GM12891 (cell line): ENCODE measurements around the gene LCN15.

ENCODE experiments used
- PAX5 ChIP-seq: IDR thresholded peaks from 2 replicates; pipeline ENCODE4 v1.6.1; 2011; ENCODE audit warnings: low read length, moderate library complexity, mild to moderate bottlenecking; ENCODE audit not compliant: insufficient read depth, severe bottlenecking
- POLR2A ChIP-seq: IDR thresholded peaks from 2 replicates; pipeline ENCODE4 v1.6.1; 2011; ENCODE audit warnings: low read depth, low read length, control low read depth
- POLR2AphosphoS5 ChIP-seq: IDR thresholded peaks from 2 replicates; pipeline ENCODE4 v1.6.1; 2011; ENCODE audit warnings: low read depth, low read length, control low read depth
- POU2F2 ChIP-seq: IDR thresholded peaks from 2 replicates; pipeline ENCODE4 v1.6.1; 2011; ENCODE audit warnings: low read depth, mild to moderate bottlenecking, control low read depth, low read length, moderate library complexity
- SPI1 ChIP-seq: IDR thresholded peaks from 2 replicates; pipeline ENCODE4 v1.6.1; 2011; ENCODE audit warnings: low read depth, low read length, control low read depth
- TAF1 ChIP-seq: IDR thresholded peaks from 2 replicates; pipeline ENCODE4 v1.6.1; 2011; ENCODE audit warnings: low read depth, low read length, control low read depth

GRCh38 chr9:136744773-136745172 lies 19.5 kb downstream of the LCN15 start:
- TF ChIP-seq POLR2A (no peak), POLR2AphosphoS5 (no peak), TAF1 (no peak), POU2F2 (no peak), SPI1 (no peak), PAX5 (no peak)
